ENCODE data around the gene PCSK7. TPM values are rescaled to one million over a fixed set of nuclear protein-coding genes. Genes with fewer than 3 reads are reported as not detected.

Gene PCSK7
- total and polyA plus RNA-seq, 9 donors: 19.2 to 33.7 (median 22.7) TPM

- Histone ChIP-seq H3K27me3 (ENCODE audit: control insufficient read depth, insufficient read depth, low read length) (no peaks in the 10 kb centered on the region), H3K4me1 (ENCODE audit: control insufficient read depth, insufficient read depth, low read length) (peaks cover 65% of the 10 kb centered on the region), H3K4me3 (ENCODE audit: low read length) (peak overlapping the region; percentile 40), H3K9me3 (replicated peaks; ENCODE audit: control insufficient read depth, low read depth, low read length) (no peaks in the 10 kb centered on the region), H3K27ac (ENCODE audit: low read length) (peak overlapping the region; percentile 84), H3K36me3 (ENCODE audit: control insufficient read depth, insufficient read depth, low read length) (peaks cover 36% of the 10 kb centered on the region)
- DNase-seq: no peak
- no CpG with 5 or more reads among the region's 4 CpGs for WGBS (ENCODE audit: insufficient coverage)
Measured at GRCh38 chr11:117198613-117199012, 33.3 kb downstream of the PCSK7 start.

GRCh38 chr11:117197516-117198456, 34.1 kb downstream of the PCSK7 start:
- Histone ChIP-seq H3K36me3 (ENCODE audit: control insufficient read depth, insufficient read depth, low read length) (peaks cover 39% of the 10 kb centered on the region), H3K27ac (ENCODE audit: low read length) (peak overlapping the region; percentile 84), H3K27me3 (ENCODE audit: control insufficient read depth, insufficient read depth, low read length) (no peaks in the 10 kb centered on the region), H3K4me3 (ENCODE audit: low read length) (no peak overlapping the region), H3K4me1 (ENCODE audit: control insufficient read depth, insufficient read depth, low read length) (peaks cover 58% of the 10 kb centered on the region), H3K9me3 (replicated peaks; ENCODE audit: control insufficient read depth, low read depth, low read length) (no peaks in the 10 kb centered on the region)
- WGBS (ENCODE audit: insufficient coverage): 58% methylated on average over 10 of the region's 17 CpGs
- no peak for DNase-seq

- peaks cover 46% of the 10 kb centered on the region for H3K36me3 ChIP-seq (ENCODE audit: control insufficient read depth, insufficient read depth, low read length)
- H3K27me3 ChIP-seq (ENCODE audit: control insufficient read depth, insufficient read depth, low read length): no peaks in the 10 kb centered on the region
- H3K4me1 ChIP-seq (ENCODE audit: control insufficient read depth, insufficient read depth, low read length): peaks cover 50% of the 10 kb centered on the region
- H3K27ac ChIP-seq (ENCODE audit: low read length): no peak overlapping the region
- H3K4me3 ChIP-seq (ENCODE audit: low read length): no peak overlapping the region
- DNase-seq: no peak
- no peaks in the 10 kb centered on the region for H3K9me3 ChIP-seq (replicated peaks; ENCODE audit: control insufficient read depth, low read depth, low read length)
- WGBS (ENCODE audit: insufficient coverage): 90% methylated on average over 2 of the region's 7 CpGs
Measured at GRCh38 chr11:117197006-117197405, 34.9 kb downstream of the PCSK7 start.

- Histone ChIP-seq H3K27ac (ENCODE audit: low read length) (no peak overlapping the region), H3K4me3 (ENCODE audit: low read length) (no peak overlapping the region), H3K4me1 (ENCODE audit: control insufficient read depth, insufficient read depth, low read length) (peaks cover 37% of the 10 kb centered on the region), H3K27me3 (ENCODE audit: control insufficient read depth, insufficient read depth, low read length) (no peaks in the 10 kb centered on the region), H3K36me3 (ENCODE audit: control insufficient read depth, insufficient read depth, low read length) (peaks cover 55% of the 10 kb centered on the region), H3K9me3 (replicated peaks; ENCODE audit: control insufficient read depth, low read depth, low read length) (no peaks in the 10 kb centered on the region)
- WGBS (ENCODE audit: insufficient coverage): 94% methylated on average over 19 of the region's 19 CpGs
- no peak for DNase-seq
Measured at GRCh38 chr11:117195761-117196160, 36.1 kb downstream of the PCSK7 start.

- Histone ChIP-seq H3K27me3 (ENCODE audit: control insufficient read depth, insufficient read depth, low read length) (no peaks in the 10 kb centered on the region), H3K4me1 (ENCODE audit: control insufficient read depth, insufficient read depth, low read length) (peaks cover 32% of the 10 kb centered on the region), H3K4me3 (ENCODE audit: low read length) (no peak overlapping the region), H3K9me3 (replicated peaks; ENCODE audit: control insufficient read depth, low read depth, low read length) (no peaks in the 10 kb centered on the region), H3K27ac (ENCODE audit: low read length) (no peak overlapping the region), H3K36me3 (ENCODE audit: control insufficient read depth, insufficient read depth, low read length) (peaks cover 59% of the 10 kb centered on the region)
- WGBS (ENCODE audit: insufficient coverage): 89% methylated on average over 4 of the region's 4 CpGs
- DNase-seq: no peak
Measured at GRCh38 chr11:117195258-117195657, 36.6 kb downstream of the PCSK7 start.

- Histone ChIP-seq H3K4me3 (ENCODE audit: low read length) (no peak overlapping the region), H3K36me3 (ENCODE audit: control insufficient read depth, insufficient read depth, low read length) (peaks cover 69% of the 10 kb centered on the region), H3K4me1 (ENCODE audit: control insufficient read depth, insufficient read depth, low read length) (peaks cover 22% of the 10 kb centered on the region), H3K27ac (ENCODE audit: low read length) (no peak overlapping the region), H3K27me3 (ENCODE audit: control insufficient read depth, insufficient read depth, low read length) (no peaks in the 10 kb centered on the region), H3K9me3 (replicated peaks; ENCODE audit: control insufficient read depth, low read depth, low read length) (no peaks in the 10 kb centered on the region)
- WGBS (ENCODE audit: insufficient coverage): 71% methylated on average over 5 of the region's 5 CpGs
- no peak for DNase-seq
Measured at GRCh38 chr11:117194267-117194666, 37.6 kb downstream of the PCSK7 start.

GRCh38 chr11:117193130-117194020, 38.5 kb downstream of the PCSK7 start:
- no peak overlapping the region for H3K4me3 ChIP-seq (ENCODE audit: low read length)
- H3K27ac ChIP-seq (ENCODE audit: low read length): no peak overlapping the region
- no peaks in the 10 kb centered on the region for H3K9me3 ChIP-seq (replicated peaks; ENCODE audit: control insufficient read depth, low read depth, low read length)
- WGBS (ENCODE audit: insufficient coverage): 94% methylated on average over 10 of the region's 15 CpGs
- H3K4me1 ChIP-seq (ENCODE audit: control insufficient read depth, insufficient read depth, low read length): peaks cover 13% of the 10 kb centered on the region
- no peak for DNase-seq
- no peaks in the 10 kb centered on the region for H3K27me3 ChIP-seq (ENCODE audit: control insufficient read depth, insufficient read depth, low read length)
- H3K36me3 ChIP-seq (ENCODE audit: control insufficient read depth, insufficient read depth, low read length): peaks cover 77% of the 10 kb centered on the region

GRCh38 chr11:117192401-117192875, 39.4 kb downstream of the PCSK7 start:
- H3K4me3 ChIP-seq (ENCODE audit: low read length): no peak overlapping the region
- H3K36me3 ChIP-seq (ENCODE audit: control insufficient read depth, insufficient read depth, low read length): peaks cover 85% of the 10 kb centered on the region
- DNase-seq: no peak
- H3K27ac ChIP-seq (ENCODE audit: low read length): no peak overlapping the region
- H3K9me3 ChIP-seq (replicated peaks; ENCODE audit: control insufficient read depth, low read depth, low read length): no peaks in the 10 kb centered on the region
- WGBS (ENCODE audit: insufficient coverage): 89% methylated on average over 7 of the region's 17 CpGs
- H3K27me3 ChIP-seq (ENCODE audit: control insufficient read depth, insufficient read depth, low read length): no peaks in the 10 kb centered on the region
- peaks cover 5% of the 10 kb centered on the region for H3K4me1 ChIP-seq (ENCODE audit: control insufficient read depth, insufficient read depth, low read length)

- H3K9me3 ChIP-seq (replicated peaks; ENCODE audit: control insufficient read depth, low read depth, low read length): no peaks in the 10 kb centered on the region
- H3K4me3 ChIP-seq (ENCODE audit: low read length): no peak overlapping the region
- peaks cover 86% of the 10 kb centered on the region for H3K36me3 ChIP-seq (ENCODE audit: control insufficient read depth, insufficient read depth, low read length)
- no peak for DNase-seq
- peaks cover 5% of the 10 kb centered on the region for H3K4me1 ChIP-seq (ENCODE audit: control insufficient read depth, insufficient read depth, low read length)
- no peaks in the 10 kb centered on the region for H3K27me3 ChIP-seq (ENCODE audit: control insufficient read depth, insufficient read depth, low read length)
- no peak overlapping the region for H3K27ac ChIP-seq (ENCODE audit: low read length)
- 93% methylated on average over 18 of the region's 26 CpGs for WGBS (ENCODE audit: insufficient coverage)
Measured at GRCh38 chr11:117191680-117192400, 40.0 kb downstream of the PCSK7 start.
